OCI-LY3 (cell line): ENCODE measurements around the gene JCAD.

ENCODE experiments used
- CTCF ChIP-seq: fragments of 200-600, 300-600 bp; sonication (generic); IDR thresholded peaks from 2 replicates; pipeline ENCODE4 v1.5.1; 2014; ENCODE audit warnings: antibody characterized with exemption, low read length, low read depth
- EZH2phosphoT487 ChIP-seq: fragments of 200-600 bp; shearing (Covaris generic); IDR thresholded peaks from 2 replicates; pipeline ENCODE4 v1.6.1; 2018; ENCODE audit warnings: antibody characterized with exemption, mixed run types, low read depth

- no peak for TF ChIP-seq CTCF
- no peak for TF ChIP-seq EZH2phosphoT487
Measured at GRCh38 chr10:30088178-30088577, 28.8 kb upstream of the JCAD start.
